AG10803 (cell line): Measurements from ENCODE around the gene CXXC5.

ENCODE experiments used
- DNase-seq: peaks from one replicate; pipeline ENCODE4 v3.0.0; 2010; ENCODE audit warnings: low read depth
- H3K4me3 ChIP-seq: 2 replicates; pipeline ENCODE4 v1.5.1; 2011; ENCODE audit warnings: mild to moderate bottlenecking, low read length, control low read depth
- TF ChIP-seq, protein P1 (sequence below): conservative IDR thresholded peaks from 2 replicates; pipeline ENCODE4 v1.5.1; 2011; ENCODE audit warnings: mild to moderate bottlenecking, low read length, control low read depth, inconsistent platforms

The CXXC5 gene

GRCh38 chr5:139681466-139681865, 33.3 kb downstream of the CXXC5 start:
- TF ChIP-seq, protein P1, sequence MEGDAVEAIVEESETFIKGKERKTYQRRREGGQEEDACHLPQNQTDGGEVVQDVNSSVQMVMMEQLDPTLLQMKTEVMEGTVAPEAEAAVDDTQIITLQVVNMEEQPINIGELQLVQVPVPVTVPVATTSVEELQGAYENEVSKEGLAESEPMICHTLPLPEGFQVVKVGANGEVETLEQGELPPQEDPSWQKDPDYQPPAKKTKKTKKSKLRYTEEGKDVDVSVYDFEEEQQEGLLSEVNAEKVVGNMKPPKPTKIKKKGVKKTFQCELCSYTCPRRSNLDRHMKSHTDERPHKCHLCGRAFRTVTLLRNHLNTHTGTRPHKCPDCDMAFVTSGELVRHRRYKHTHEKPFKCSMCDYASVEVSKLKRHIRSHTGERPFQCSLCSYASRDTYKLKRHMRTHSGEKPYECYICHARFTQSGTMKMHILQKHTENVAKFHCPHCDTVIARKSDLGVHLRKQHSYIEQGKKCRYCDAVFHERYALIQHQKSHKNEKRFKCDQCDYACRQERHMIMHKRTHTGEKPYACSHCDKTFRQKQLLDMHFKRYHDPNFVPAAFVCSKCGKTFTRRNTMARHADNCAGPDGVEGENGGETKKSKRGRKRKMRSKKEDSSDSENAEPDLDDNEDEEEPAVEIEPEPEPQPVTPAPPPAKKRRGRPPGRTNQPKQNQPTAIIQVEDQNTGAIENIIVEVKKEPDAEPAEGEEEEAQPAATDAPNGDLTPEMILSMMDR: no peak
- DNase-seq: no peak
- no peak overlapping the region for H3K4me3 ChIP-seq

GRCh38 chr5:139682016-139682975, 34.1 kb downstream of the CXXC5 start:
- DNase-seq: no peak
- H3K4me3 ChIP-seq: no peak overlapping the region
- TF ChIP-seq, protein P1: no peak

GRCh38 chr5:139683295-139684271, 35.4 kb downstream of the CXXC5 start:
- H3K4me3 ChIP-seq: no peak overlapping the region
- TF ChIP-seq, protein P1: no peak
- DNase-seq: no peak

DNA sequence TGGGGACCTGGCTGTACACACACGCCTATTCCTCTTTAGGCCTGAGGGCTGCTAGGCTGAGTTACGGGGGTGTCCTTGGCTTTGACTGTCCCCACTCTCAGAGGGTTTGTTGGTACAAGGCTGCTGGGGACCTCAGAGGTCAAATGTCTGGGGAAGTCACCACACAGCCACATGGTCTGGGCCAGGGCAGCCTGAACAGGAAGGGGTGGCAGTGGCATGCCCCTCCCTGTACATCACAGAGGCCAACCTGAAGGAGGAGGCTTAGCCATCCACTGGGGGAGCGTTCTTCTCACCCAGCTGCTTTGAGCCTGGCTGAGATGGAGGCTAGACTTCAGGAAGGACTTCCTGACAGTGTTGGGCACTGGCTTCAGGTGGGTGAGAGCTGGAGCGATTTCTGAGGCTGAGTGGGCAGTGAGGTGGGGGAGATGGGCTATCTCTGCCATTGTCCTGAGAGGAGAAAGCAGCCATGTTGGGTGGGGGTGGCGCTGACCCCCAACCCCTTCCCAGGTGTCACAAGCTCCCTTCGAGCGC, 36.3 kb downstream of the CXXC5 start:
- TF ChIP-seq, protein P1: no peak
- no peak overlapping the region for H3K4me3 ChIP-seq
- DNase-seq: no peak

DNA sequence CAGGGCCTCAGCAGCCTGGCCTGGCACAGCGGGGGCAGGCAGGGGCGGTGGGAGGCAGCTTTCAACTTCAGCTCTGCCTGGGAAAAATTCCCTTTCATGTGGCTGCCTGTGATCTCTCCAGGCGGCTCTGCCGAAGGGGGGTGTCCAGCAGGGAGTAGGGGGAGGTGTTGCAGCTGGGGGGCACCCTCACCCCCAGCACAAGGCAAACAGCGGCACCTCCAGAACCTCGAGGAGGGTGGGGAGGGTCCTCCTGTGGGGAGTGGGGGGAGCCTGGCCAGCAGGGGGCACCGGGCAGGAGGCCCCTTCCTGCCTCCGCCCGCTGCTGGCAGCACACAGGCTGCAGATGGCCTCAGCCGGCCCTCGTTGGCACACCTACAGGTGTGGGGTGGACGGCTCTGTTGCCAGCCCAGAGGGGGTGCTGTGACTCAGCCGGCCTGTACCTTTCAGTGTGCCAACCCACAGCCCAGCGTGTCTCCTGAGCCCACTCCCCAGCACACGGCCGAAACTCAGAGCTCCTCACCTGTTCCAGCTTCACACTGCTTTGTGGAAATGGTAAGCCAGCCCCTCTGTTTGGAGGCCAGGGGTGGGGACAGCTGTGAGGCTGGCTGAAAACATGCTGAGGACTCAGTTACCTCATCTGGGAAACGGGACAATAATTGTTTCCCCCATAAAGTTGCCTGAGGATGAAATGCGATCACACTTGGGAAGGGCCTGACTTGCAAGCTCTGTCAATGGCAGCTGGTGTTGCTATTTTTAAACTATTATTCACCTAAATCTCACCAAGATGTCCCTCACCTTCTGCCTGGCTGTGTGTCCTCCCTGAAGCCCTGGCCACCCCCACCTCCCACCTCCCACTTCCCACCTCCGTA, 37.0 kb downstream of the CXXC5 start:
- TF ChIP-seq, protein P1: no peak
- no peak overlapping the region for H3K4me3 ChIP-seq
- DNase-seq: no peak

DNA sequence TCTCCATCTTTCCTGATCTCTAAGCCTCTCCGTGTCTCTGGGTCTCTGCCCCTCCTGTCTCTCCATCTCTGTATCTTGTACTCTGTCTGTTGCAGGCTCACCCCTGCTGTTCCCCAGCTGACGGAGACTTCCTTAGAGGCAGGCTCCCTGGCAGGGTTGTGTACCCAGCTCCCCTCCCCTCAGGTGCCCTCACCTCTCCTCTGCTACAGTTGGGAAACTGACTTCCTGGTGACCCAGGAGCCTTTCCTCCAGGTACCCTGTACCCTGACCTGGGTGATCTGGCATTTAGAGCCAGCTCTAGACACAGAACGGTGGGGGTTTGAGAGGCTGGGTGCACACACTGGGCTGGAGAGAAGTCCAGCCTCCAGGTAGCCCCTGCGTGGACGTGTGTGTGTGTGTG, 37.7 kb downstream of the CXXC5 start:
- DNase-seq: no peak
- TF ChIP-seq, protein P1: no peak
- no peak overlapping the region for H3K4me3 ChIP-seq
